Measurements from ENCODE around the gene STXBP5.
A peak's percentile ranks its signal among the peaks of the same experiment; 100 is the strongest.

STXBP5 gene

GRCh38 chr6:147384737-147385710 lies 180.8 kb downstream of the STXBP5 start:
- 97% methylated on average over 4 of the region's 6 CpGs for WGBS (ENCODE audit: insufficient coverage)
- no peaks in the 10 kb centered on the region for H3K4me1 ChIP-seq (ENCODE audit: control extremely low read depth in 1 of 4, control insufficient read depth in 4 of 4, insufficient read depth in 4 of 4, low read length in 3 of 4)
- ChIA-PET CTCF (no interaction called here), POLR2A (no interaction called here)
- no peak overlapping the region for H3K27ac ChIP-seq (ENCODE audit: insufficient read depth in 1 of 2, low read depth in 1 of 2, low read length in 2 of 2, poor library complexity in 1 of 2, severe bottlenecking in 2 of 2)
- H3K9me3 ChIP-seq (ENCODE audit: control extremely low read depth in 1 of 5, control insufficient read depth in 4 of 5, insufficient read depth in 2 of 5, low read depth in 1 of 5, low read length in 4 of 5), result peaks cover 0 to 2% (median 0%) of the 10 kb centered on the region in 5 experiments
- H3K27me3 ChIP-seq (replicated peaks in 2 of 5; ENCODE audit: control insufficient read depth in 4 of 5, insufficient read depth in 5 of 5, low read length in 4 of 5), result no peaks in the 10 kb centered on the region
- H3K36me3 ChIP-seq (ENCODE audit: control insufficient read depth in 4 of 4, insufficient read depth in 4 of 4, low read length in 3 of 4), result peaks cover 10 to 39% (median 31%) of the 10 kb centered on the region in 4 experiments
- DNase-seq, result no peak
- H3K4me3 ChIP-seq (ENCODE audit: control insufficient read depth in 1 of 7, extremely low read depth in 1 of 7, insufficient read depth in 4 of 7, low read depth in 2 of 7, low read length in 6 of 7), result no peak overlapping the region

GRCh38 chr6:147389463-147389862 lies 185.2 kb downstream of the STXBP5 start:
- CTCF ChIA-PET, result no interaction called here
- no peak overlapping the region for H3K4me3 ChIP-seq (ENCODE audit: control insufficient read depth in 1 of 7, extremely low read depth in 1 of 7, insufficient read depth in 4 of 7, low read depth in 2 of 7, low read length in 6 of 7)
- DNase-seq, result no peak

DNA sequence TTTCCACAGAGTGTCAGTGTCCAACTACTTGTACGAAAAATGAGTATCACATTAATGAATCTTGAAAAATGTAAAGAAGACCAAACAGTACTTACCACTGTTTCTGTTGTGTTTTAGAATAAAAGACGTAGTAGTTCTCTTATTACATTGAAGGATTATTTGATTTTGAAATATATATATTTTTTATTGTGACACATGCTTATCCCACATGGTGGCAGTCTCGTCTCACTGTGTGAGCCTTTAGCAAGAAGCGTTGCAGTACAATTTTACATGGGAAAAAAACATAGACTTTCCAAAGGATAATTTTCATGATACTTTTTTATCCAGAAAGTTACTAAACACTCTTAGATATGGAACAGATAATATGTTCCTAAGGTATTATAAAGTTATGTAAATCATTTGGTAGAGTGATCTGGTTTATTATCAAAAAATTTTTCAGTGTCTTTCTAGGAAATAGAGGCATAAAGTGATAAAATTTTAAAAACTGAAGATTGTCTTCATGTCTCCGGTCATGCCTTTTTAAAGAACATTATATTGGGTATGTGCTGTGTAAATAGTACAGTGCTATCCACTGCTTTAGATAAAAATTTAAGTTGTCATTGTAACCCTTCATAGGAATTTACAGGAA lies 186.8 kb downstream of the STXBP5 start:
- Histone ChIP-seq H3K4me3 (ENCODE audit: control insufficient read depth in 1 of 7, extremely low read depth in 1 of 7, insufficient read depth in 4 of 7, low read depth in 2 of 7, low read length in 6 of 7) (no peak overlapping the region), H3K27me3 (replicated peaks in 2 of 5; ENCODE audit: control insufficient read depth in 4 of 5, insufficient read depth in 5 of 5, low read length in 4 of 5) (no peaks in the 10 kb centered on the region), H3K36me3 (ENCODE audit: control insufficient read depth in 4 of 4, insufficient read depth in 4 of 4, low read length in 3 of 4) (peaks cover 0 to 2% (median 1%) of the 10 kb centered on the region in 4 experiments), H3K9me3 (ENCODE audit: control extremely low read depth in 1 of 5, control insufficient read depth in 4 of 5, insufficient read depth in 2 of 5, low read depth in 1 of 5, low read length in 4 of 5) (no peaks in the 10 kb centered on the region), H3K4me1 (ENCODE audit: control extremely low read depth in 1 of 4, control insufficient read depth in 4 of 4, insufficient read depth in 4 of 4, low read length in 3 of 4) (no peaks in the 10 kb centered on the region), H3K27ac (ENCODE audit: insufficient read depth in 1 of 2, low read depth in 1 of 2, low read length in 2 of 2, poor library complexity in 1 of 2, severe bottlenecking in 2 of 2) (no peak overlapping the region)
- ChIA-PET CTCF (interaction anchor here (0.9 to 1.3 kb wide), 3 partner anchors 17 to 776 kb away, joined by 3 to 6 read pairs (median 5); no protein-coding TSS in a partner anchor), POLR2A (no interaction called here)
- DNase-seq, result peak; percentile 15 to 46 (median 38)
- no CpG with 5 or more reads among the region's 5 CpGs for WGBS (ENCODE audit: insufficient coverage)

More at GRCh38 chr6:147389463-147389862, 185.2 kb downstream of the STXBP5 start:
- POLR2A ChIA-PET, result no interaction called here
- 100% methylated on average over 1 of the region's 1 CpG for WGBS (ENCODE audit: insufficient coverage)
- H3K9me3 ChIP-seq (ENCODE audit: control extremely low read depth in 1 of 5, control insufficient read depth in 4 of 5, insufficient read depth in 2 of 5, low read depth in 1 of 5, low read length in 4 of 5), result no peaks in the 10 kb centered on the region
- H3K36me3 ChIP-seq (ENCODE audit: control insufficient read depth in 4 of 4, insufficient read depth in 4 of 4, low read length in 3 of 4), result peaks cover 5 to 14% (median 11%) of the 10 kb centered on the region in 4 experiments
- H3K4me1 ChIP-seq (ENCODE audit: control extremely low read depth in 1 of 4, control insufficient read depth in 4 of 4, insufficient read depth in 4 of 4, low read length in 3 of 4), result no peaks in the 10 kb centered on the region
- H3K27me3 ChIP-seq (replicated peaks in 2 of 5; ENCODE audit: control insufficient read depth in 4 of 5, insufficient read depth in 5 of 5, low read length in 4 of 5), result no peaks in the 10 kb centered on the region
- no peak overlapping the region for H3K27ac ChIP-seq (ENCODE audit: insufficient read depth in 1 of 2, low read depth in 1 of 2, low read length in 2 of 2, poor library complexity in 1 of 2, severe bottlenecking in 2 of 2)

GRCh38 chr6:147392917-147393625 lies 188.9 kb downstream of the STXBP5 start:
- no peak for DNase-seq
- H3K4me3 ChIP-seq (ENCODE audit: control insufficient read depth in 1 of 7, extremely low read depth in 1 of 7, insufficient read depth in 4 of 7, low read depth in 2 of 7, low read length in 6 of 7), result no peak overlapping the region
- CTCF ChIA-PET, result interaction anchor here (0.8 kb wide), 2 partner anchors 16 to 758 kb away, joined by 3 read pairs; no protein-coding TSS in a partner anchor
- H3K9me3 ChIP-seq (ENCODE audit: control extremely low read depth in 1 of 5, control insufficient read depth in 4 of 5, insufficient read depth in 2 of 5, low read depth in 1 of 5, low read length in 4 of 5), result no peaks in the 10 kb centered on the region
- peaks cover 0 to 2% (median 0%) of the 10 kb centered on the region in 4 experiments for H3K36me3 ChIP-seq (ENCODE audit: control insufficient read depth in 4 of 4, insufficient read depth in 4 of 4, low read length in 3 of 4)
- POLR2A ChIA-PET, result no interaction called here
- no peaks in the 10 kb centered on the region for H3K4me1 ChIP-seq (ENCODE audit: control extremely low read depth in 1 of 4, control insufficient read depth in 4 of 4, insufficient read depth in 4 of 4, low read length in 3 of 4)
- H3K27ac ChIP-seq (ENCODE audit: insufficient read depth in 1 of 2, low read depth in 1 of 2, low read length in 2 of 2, poor library complexity in 1 of 2, severe bottlenecking in 2 of 2), result no peak overlapping the region
- H3K27me3 ChIP-seq (replicated peaks in 2 of 5; ENCODE audit: control insufficient read depth in 4 of 5, insufficient read depth in 5 of 5, low read length in 4 of 5), result no peaks in the 10 kb centered on the region
- 92% methylated on average over 4 of the region's 8 CpGs for WGBS (ENCODE audit: insufficient coverage)

DNA sequence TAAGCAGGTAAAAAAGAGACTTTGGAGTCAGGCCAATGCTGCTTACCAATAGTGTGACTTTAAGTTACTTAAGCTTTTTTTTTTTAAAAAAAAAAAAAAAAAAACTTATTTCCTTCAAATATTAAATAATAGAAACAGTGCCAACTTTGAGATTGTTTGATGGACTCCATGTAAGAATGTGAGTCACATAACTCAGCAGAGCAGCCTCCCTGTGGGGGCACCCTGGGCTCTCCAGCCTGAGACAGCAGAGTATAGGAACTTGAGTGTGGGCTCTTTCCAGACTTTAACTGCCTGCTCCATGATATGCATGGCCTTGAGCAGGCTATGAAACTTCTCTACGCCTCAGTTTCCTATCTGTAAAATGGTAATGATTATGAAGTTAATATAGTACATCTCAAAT lies 190.9 kb downstream of the STXBP5 start:
- WGBS (ENCODE audit: insufficient coverage), result no CpG with 5 or more reads among the region's 1 CpG
- H3K9me3 ChIP-seq (ENCODE audit: control extremely low read depth in 1 of 5, control insufficient read depth in 4 of 5, insufficient read depth in 2 of 5, low read depth in 1 of 5, low read length in 4 of 5), result peaks cover 0 to 1% (median 0%) of the 10 kb centered on the region in 5 experiments
- no peak overlapping the region for H3K4me3 ChIP-seq (ENCODE audit: control insufficient read depth in 1 of 7, extremely low read depth in 1 of 7, insufficient read depth in 4 of 7, low read depth in 2 of 7, low read length in 6 of 7)
- H3K27me3 ChIP-seq (replicated peaks in 2 of 5; ENCODE audit: control insufficient read depth in 4 of 5, insufficient read depth in 5 of 5, low read length in 4 of 5), result no peaks in the 10 kb centered on the region
- no peaks in the 10 kb centered on the region for H3K4me1 ChIP-seq (ENCODE audit: control extremely low read depth in 1 of 4, control insufficient read depth in 4 of 4, insufficient read depth in 4 of 4, low read length in 3 of 4)
- DNase-seq, result no peak
- peaks cover 0 to 2% (median 0%) of the 10 kb centered on the region in 4 experiments for H3K36me3 ChIP-seq (ENCODE audit: control insufficient read depth in 4 of 4, insufficient read depth in 4 of 4, low read length in 3 of 4)
- H3K27ac ChIP-seq (ENCODE audit: insufficient read depth in 1 of 2, low read depth in 1 of 2, low read length in 2 of 2, poor library complexity in 1 of 2, severe bottlenecking in 2 of 2), result no peak overlapping the region
- POLR2A ChIA-PET, result no interaction called here
- CTCF ChIA-PET, result no interaction called here

DNA sequence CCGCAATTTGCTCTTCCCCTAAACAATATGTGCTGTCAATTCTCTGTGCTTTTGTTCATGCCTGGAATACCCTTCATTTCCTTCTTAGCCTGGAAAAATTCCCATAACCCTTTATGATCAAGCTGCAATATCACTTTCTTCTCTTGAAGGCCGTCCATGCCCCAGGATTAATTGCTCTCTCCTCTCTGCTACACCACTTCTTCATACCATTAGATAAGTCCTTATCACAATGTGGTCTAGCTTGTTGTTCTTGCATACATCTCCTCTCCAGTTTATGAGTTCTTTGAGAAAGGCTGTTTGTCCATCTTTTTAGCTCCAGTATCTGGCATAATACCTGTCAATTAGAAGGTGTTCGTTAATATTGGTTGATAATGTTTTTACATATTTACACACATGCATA lies 193.1 kb downstream of the STXBP5 start:
- Histone ChIP-seq H3K4me3 (ENCODE audit: control insufficient read depth in 1 of 7, extremely low read depth in 1 of 7, insufficient read depth in 4 of 7, low read depth in 2 of 7, low read length in 6 of 7) (no peak overlapping the region), H3K4me1 (ENCODE audit: control extremely low read depth in 1 of 4, control insufficient read depth in 4 of 4, insufficient read depth in 4 of 4, low read length in 3 of 4) (no peaks in the 10 kb centered on the region), H3K9me3 (ENCODE audit: control extremely low read depth in 1 of 5, control insufficient read depth in 4 of 5, insufficient read depth in 2 of 5, low read depth in 1 of 5, low read length in 4 of 5) (peaks cover 0 to 16% (median 7%) of the 10 kb centered on the region in 5 experiments), H3K27ac (ENCODE audit: insufficient read depth in 1 of 2, low read depth in 1 of 2, low read length in 2 of 2, poor library complexity in 1 of 2, severe bottlenecking in 2 of 2) (no peak overlapping the region), H3K36me3 (ENCODE audit: control insufficient read depth in 4 of 4, insufficient read depth in 4 of 4, low read length in 3 of 4) (no peaks in the 10 kb centered on the region), H3K27me3 (replicated peaks in 2 of 5; ENCODE audit: control insufficient read depth in 4 of 5, insufficient read depth in 5 of 5, low read length in 4 of 5) (no peaks in the 10 kb centered on the region)
- CTCF ChIA-PET, result interaction anchor here (0.9 to 2.0 kb wide), 4 partner anchors 10 to 771 kb away, joined by 3 to 8 read pairs (median 4); no protein-coding TSS in a partner anchor
- DNase-seq, result no peak
- POLR2A ChIA-PET, result no interaction called here
- WGBS (ENCODE audit: insufficient coverage), result 100% methylated on average over 1 of the region's 3 CpGs
